B cell (primary cell): ENCODE data around the gene ATAD3B. TPM values are rescaled to one million over a fixed set of nuclear protein-coding genes. Genes with fewer than 3 reads are reported as not detected.

Experiments used
- ATAC-seq: fragments of 200-7000 bp; cut with Tn5 transposase; one replicate; pipeline ENCODE4 v1.10.0; 2021; ENCODE audit warnings: low read depth, mild to moderate bottlenecking, moderate number of reproducible peaks, moderate library complexity
- CTCF ChIA-PET: fragments of 350-600 bp; sonication (Branson Sonifier 250); formaldehyde crosslinking; loops from one replicate; lab custom pipeline; 2021; ENCODE audit warnings: antibody characterized with exemption, inconsistent platforms; lab: Charles Lee
- POLR2A ChIA-PET: fragments of 350-600 bp; sonication (Branson Sonifier 250); formaldehyde crosslinking; loops from one replicate; lab custom pipeline; 2021; ENCODE audit warnings: antibody characterized with exemption; lab: Charles Lee
- DNase-seq: peaks from one replicate; pipeline ENCODE4 v3.0.0; 2013
- H2AFZ ChIP-seq: 2 replicates; pipeline ENCODE4 v1.6.1; 2012; ENCODE audit warnings: mild to moderate bottlenecking, low read depth, low read length; ENCODE audit not compliant: insufficient read depth, poor library complexity, severe bottlenecking
- H3K27ac ChIP-seq, 2 donors: 1 replicate in 1 of 2; 2 replicates in 1 of 2; pipeline ENCODE4 v1.5.1; 2012 to 2013; ENCODE audit warnings: low read length in 2 of 2, mild to moderate bottlenecking in 2 of 2, moderate library complexity in 1 of 2
- H3K27me3 ChIP-seq, 4 experiments: fragments of 200-600 bp in 1 of 4; sonication (generic) in 1 of 4; replicated peaks in 1 of 4; 1 replicate in 2 of 4; 2 replicates in 2 of 4; pipeline versions ENCODE4 v1.6.1 to v1.7.0; 2013 to 2016; ENCODE audit warnings: low read length in 3 of 4, mild to moderate bottlenecking in 2 of 4, mixed read lengths in 1 of 4, moderate library complexity in 1 of 4; ENCODE audit not compliant: insufficient read depth in 4 of 4, control insufficient read depth in 3 of 4; ENCODE audit errors: control extremely low read depth in 1 of 4
- H3K36me3 ChIP-seq, 2 experiments: replicated peaks in 1 of 2; 1 replicate in 1 of 2; 2 replicates in 1 of 2; pipeline versions ENCODE4 v1.6.1 to v1.7.1; 2013; ENCODE audit warnings: low read length in 1 of 2; ENCODE audit not compliant: insufficient read depth in 2 of 2, control insufficient read depth in 1 of 2; ENCODE audit errors: control extremely low read depth in 1 of 2, extremely low read depth in 1 of 2
- H3K4me1 ChIP-seq, 2 donors: fragments of 200-600 bp in 1 of 2; sonication (generic) in 1 of 2; 1 replicate in 1 of 2; 2 replicates in 1 of 2; pipeline versions ENCODE4 v1.5.1 to v1.6.1; 2013 to 2017; ENCODE audit warnings: low read length in 2 of 2; ENCODE audit not compliant: control insufficient read depth in 2 of 2, insufficient read depth in 2 of 2
- H3K4me2 ChIP-seq: replicated peaks from 2 replicates; pipeline ENCODE3; 2012; ENCODE audit warnings: mild to moderate bottlenecking, low read depth, low read length; ENCODE audit not compliant: poor library complexity, severe bottlenecking
- H3K4me3 ChIP-seq, 5 experiments: fragments of 200-600 bp in 1 of 5; sonication (generic) in 1 of 5; 1 replicate in 3 of 5; 2 replicates in 2 of 5; pipeline versions ENCODE4 v1.5.1 to v1.7.0; 2011 to 2016; ENCODE audit warnings: low read length in 4 of 5, mild to moderate bottlenecking in 4 of 5, low read depth in 2 of 5, control low read depth in 1 of 5, moderate library complexity in 1 of 5; ENCODE audit not compliant: insufficient read depth in 1 of 5; ENCODE audit errors: control extremely low read depth in 1 of 5, extremely low read depth in 1 of 5
- H3K79me2 ChIP-seq: fragments of 200-600 bp; sonication (generic); one replicate; pipeline ENCODE4 v1.6.0; 2016; ENCODE audit warnings: low read length; ENCODE audit not compliant: control insufficient read depth, insufficient read depth
- H3K9ac ChIP-seq: fragments of 200-600 bp; sonication (generic); 2 replicates; pipeline ENCODE4 v1.6.1; 2017; ENCODE audit warnings: mild to moderate bottlenecking, low read length, moderate library complexity
- H3K9me3 ChIP-seq, 3 donors: one replicate each; pipeline versions ENCODE4 v1.6.1 to v1.7.1; 2013; ENCODE audit warnings: low read length in 2 of 3; ENCODE audit not compliant: control insufficient read depth in 2 of 3, insufficient read depth in 1 of 3; ENCODE audit errors: control extremely low read depth in 1 of 3
- H4K20me1 ChIP-seq: 2 replicates; pipeline ENCODE4 v1.6.0; 2012; ENCODE audit warnings: mild to moderate bottlenecking, low read length; ENCODE audit not compliant: insufficient read depth, control insufficient read depth, poor library complexity, severe bottlenecking
- H3K27ac Mint-ChIP-seq: one replicate; pipeline ENCODE4 v1.8.0; 2021; ENCODE audit warnings: mixed read lengths
- H3K27me3 Mint-ChIP-seq: one replicate; pipeline ENCODE4 v1.8.0; 2021; ENCODE audit warnings: mixed read lengths
- H3K4me1 Mint-ChIP-seq: one replicate; pipeline ENCODE4 v1.8.0; 2021; ENCODE audit warnings: mixed read lengths
- H3K4me3 Mint-ChIP-seq: one replicate; pipeline ENCODE4 v1.8.0; 2021; ENCODE audit warnings: mixed read lengths
- H3K9me3 Mint-ChIP-seq: one replicate; pipeline ENCODE4 v1.8.0; 2022; ENCODE audit warnings: mixed read lengths; ENCODE audit not compliant: insufficient read depth
- CTCF ChIP-seq: fragments of 200-600 bp; IDR thresholded peaks from one replicate; pipeline ENCODE4 v1.8.0; 2022; ENCODE audit warnings: antibody characterized with exemption, mild to moderate bottlenecking
- EZH2 ChIP-seq: IDR thresholded peaks from 2 replicates; pipeline ENCODE4 v1.6.1; 2012; ENCODE audit warnings: borderline replicate concordance, low read depth, mild to moderate bottlenecking, moderate library complexity, low read length; ENCODE audit not compliant: insufficient read depth, poor library complexity, severe bottlenecking
- WGBS: methylation state at CpG from one replicate; pipeline ENCODE4 v1.1.5; 2013; ENCODE audit warnings: missing lambda C conversion rate; ENCODE audit not compliant: insufficient coverage; 5-methylcytosine and 5-hydroxymethylcytosine counted together
- intact Hi-C: fragments of 100-400 bp; cut with micrococcal nuclease; formaldehyde crosslinking; loops from one replicate; pipeline ENCODE4 v1.10.0; 2022
- polyA plus RNA-seq: library from polyadenylated mRNA; depleted of rRNA; stranded (reverse); fragments of >200 nt; gene quantifications from 2 replicates; pipeline ENCODE4 v1.2.3, GENCODE V29; 2012
- total RNA-seq, 2 donors: library from RNA; stranded (reverse); fragments of 120-200 nt in 1 of 2; gene quantifications; 1 replicate in 1 of 2; 2 replicates in 1 of 2; pipeline versions ENCODE4 v1.2.3 to v1.2.4, GENCODE V29; 2013 to 2022

Gene ATAD3B
- total and polyA plus RNA-seq, 2 donors (not counting 1 experiment from before 2014, with no cell fraction given) = 50.9 to 51.5 TPM

- Histone ChIP-seq H3K9me3 (peaks cover 0 to 26% (median 0%) of the 10 kb centered on the region in 3 donors), H3K36me3 (no peaks in the 10 kb centered on the region), H3K4me3 (no peak overlapping the region), H3K4me2 (no peak overlapping the region), H3K27me3 (peaks cover 0 to 57% (median 20%) of the 10 kb centered on the region in 4 experiments), H4K20me1 (no peaks in the 10 kb centered on the region), H3K79me2 (no peaks in the 10 kb centered on the region), H2AFZ (no peak overlapping the region), H3K4me1 (peaks cover 26 to 32% of the 10 kb centered on the region in 2 donors), H3K9ac (no peak overlapping the region), H3K27ac (no peak overlapping the region)
- Mint-ChIP-seq H3K4me1 (peaks cover 11% of the 10 kb centered on the region), H3K4me3 (no peak overlapping the region), H3K27me3 (peaks cover 29% of the 10 kb centered on the region), H3K9me3 (no peaks in the 10 kb centered on the region), H3K27ac (no peak overlapping the region)
- intact Hi-C loops = no loop called here
- WGBS = 68% methylated on average over 11 of the region's 18 CpGs
- DNase-seq (peak; percentile 10), ATAC-seq (no peak)
- TF ChIP-seq EZH2 (no peak), CTCF (no peak)
- ChIA-PET POLR2A (no interaction called here), CTCF (interaction anchor here (1.3 kb wide), 1 partner anchor 10 kb away, joined by 3 read pairs; no protein-coding TSS in a partner anchor)
These were observed 40.3 kb upstream of the ATAD3B start for GRCh38 chr1:1430992-1431844.

GRCh38 chr1:1431845-1432273 lies 39.7 kb upstream of the ATAD3B start:
- Histone ChIP-seq H3K4me1 (peaks cover 31 to 35% of the 10 kb centered on the region in 2 donors), H3K27ac (no peak overlapping the region), H3K36me3 (no peaks in the 10 kb centered on the region), H3K9ac (no peak overlapping the region), H3K9me3 (peaks cover 0 to 33% (median 0%) of the 10 kb centered on the region in 3 donors), H2AFZ (no peak overlapping the region), H3K4me2 (no peak overlapping the region), H3K4me3 (no peak overlapping the region), H4K20me1 (no peaks in the 10 kb centered on the region), H3K27me3 (peaks cover 0 to 58% (median 26%) of the 10 kb centered on the region in 4 experiments), H3K79me2 (no peaks in the 10 kb centered on the region)
- TF ChIP-seq EZH2 = no peak
- TF ChIP-seq CTCF = no peak
- POLR2A ChIA-PET = no interaction called here
- H3K4me3 Mint-ChIP-seq = no peak overlapping the region
- ATAC-seq = no peak
- CTCF ChIA-PET = no interaction called here
- no peaks in the 10 kb centered on the region for H3K9me3 Mint-ChIP-seq
- peak; percentile 9 for DNase-seq
- H3K27me3 Mint-ChIP-seq = peaks cover 29% of the 10 kb centered on the region
- 69% methylated on average over 3 of the region's 5 CpGs for WGBS
- no peak overlapping the region for H3K27ac Mint-ChIP-seq
- H3K4me1 Mint-ChIP-seq = peaks cover 14% of the 10 kb centered on the region
- intact Hi-C loops = no loop called here
